GM13977 (cell line): ENCODE measurements around the gene ZIM2.

ENCODE experiments used
- DNase-seq: peaks from one replicate; pipeline ENCODE4 v3.0.0; 2012; ENCODE audit warnings: low spot score
- CTCF ChIP-seq: IDR thresholded peaks from 2 replicates; pipeline ENCODE4 v1.5.1; 2012; ENCODE audit warnings: mild to moderate bottlenecking, control low read depth; ENCODE audit not compliant: insufficient read depth; ENCODE audit errors: extremely low read depth, missing control alignments
- in situ Hi-C: fragments of 300-500 bp; cut with MboI; formaldehyde crosslinking; loops from one replicate; pipeline ENCODE4 v1.12.0; 2022; ENCODE audit warnings: low sequenced_read_pairs, low pct_unique_long_range_greater_than_20kb, mixed read lengths, inconsistent platforms; ENCODE audit not compliant: unreplicated experiment

The ZIM2 gene

GRCh38 chr19:56874530-56874929, 34.0 kb upstream of the ZIM2 start:
- no peak for DNase-seq
- in situ Hi-C loops, result no loop called here
- TF ChIP-seq CTCF, result no peak

- TF ChIP-seq CTCF, result no peak
- in situ Hi-C loops, result no loop called here
- DNase-seq, result no peak
Measured at GRCh38 chr19:56873493-56873892, 33.0 kb upstream of the ZIM2 start.

GRCh38 chr19:56869886-56870285, 29.4 kb upstream of the ZIM2 start:
- in situ Hi-C loops, result no loop called here
- TF ChIP-seq CTCF, result no peak
- no peak for DNase-seq

GRCh38 chr19:56868446-56868845, 27.9 kb upstream of the ZIM2 start:
- no peak for TF ChIP-seq CTCF
- in situ Hi-C loops, result no loop called here
- no peak for DNase-seq

- in situ Hi-C loops, result no loop called here
- DNase-seq, result no peak
Measured at GRCh38 chr19:56866538-56866937, 26.0 kb upstream of the ZIM2 start.

GRCh38 chr19:56864443-56865125, 24.1 kb upstream of the ZIM2 start:
- no peak for DNase-seq
- in situ Hi-C loops, result no loop called here
- no peak for TF ChIP-seq CTCF

More at GRCh38 chr19:56866538-56866937, 26.0 kb upstream of the ZIM2 start:
- TF ChIP-seq CTCF, result no peak
